Measurements from ENCODE around the gene TBL1XR1.

TBL1XR1 gene

GRCh38 chr3:177107461-177108239 is 89.6 kb downstream of the TBL1XR1 start:
- DNase-seq (ENCODE audit: low read depth), result no peak

DNA sequence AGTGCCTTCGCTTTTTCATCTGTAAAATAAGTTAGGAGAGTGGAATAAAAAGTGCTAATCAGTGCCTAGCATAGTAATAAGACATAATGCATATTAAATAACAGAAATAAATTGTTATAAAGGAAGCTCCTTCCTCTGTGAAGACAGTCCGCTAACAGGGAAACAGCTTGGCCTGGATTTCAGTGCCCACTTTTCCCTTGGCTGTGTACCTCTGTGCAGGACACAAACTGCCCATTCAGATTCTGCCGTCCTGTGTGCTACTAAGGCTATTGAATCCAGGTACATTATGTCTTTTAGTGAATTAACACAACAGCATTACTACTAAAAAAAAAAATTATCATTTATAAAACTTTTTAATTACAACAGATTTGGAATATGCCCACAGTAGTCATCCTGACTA is 90.7 kb downstream of the TBL1XR1 start:
- no peak for DNase-seq (ENCODE audit: low read depth)

DNA sequence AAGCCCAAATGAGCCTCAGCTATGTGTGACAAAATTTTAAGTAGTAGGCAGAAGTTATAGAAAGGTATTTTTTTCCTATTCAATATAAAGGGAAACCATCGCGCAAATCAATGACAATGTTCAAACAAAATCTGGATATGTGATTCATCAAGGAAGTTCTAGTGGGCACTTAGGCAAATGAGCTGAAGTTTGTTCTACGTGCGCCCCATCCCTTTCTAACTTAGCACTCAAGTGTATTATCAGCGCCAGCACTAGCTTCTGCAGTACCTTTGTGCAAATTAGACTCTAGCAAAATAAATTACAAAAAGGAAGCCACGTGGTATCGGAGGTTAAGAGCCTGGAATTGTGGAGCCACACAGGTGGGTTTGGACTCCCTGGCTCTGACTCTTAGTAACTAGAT is 91.1 kb downstream of the TBL1XR1 start:
- no peak for DNase-seq (ENCODE audit: low read depth)

DNA sequence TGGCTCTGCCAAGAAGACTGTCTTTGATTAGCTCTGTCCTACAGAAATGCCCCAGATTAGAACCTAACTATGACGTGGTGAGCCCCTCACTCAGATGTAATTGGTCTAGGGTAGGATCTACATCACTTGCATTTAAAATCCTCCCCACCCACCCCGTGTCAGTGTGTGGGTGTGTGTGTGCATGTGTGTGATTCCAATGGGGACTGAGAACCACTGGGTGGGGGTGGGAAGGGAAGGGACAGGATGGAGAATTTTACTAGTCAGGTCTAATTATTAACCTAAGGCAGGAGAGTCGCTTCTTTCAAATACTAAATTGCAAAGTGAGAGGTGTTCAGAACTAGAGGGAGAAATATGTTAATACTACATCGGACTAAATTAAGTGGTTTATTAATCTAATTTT is 91.7 kb downstream of the TBL1XR1 start:
- DNase-seq (ENCODE audit: low read depth), result no peak

DNA sequence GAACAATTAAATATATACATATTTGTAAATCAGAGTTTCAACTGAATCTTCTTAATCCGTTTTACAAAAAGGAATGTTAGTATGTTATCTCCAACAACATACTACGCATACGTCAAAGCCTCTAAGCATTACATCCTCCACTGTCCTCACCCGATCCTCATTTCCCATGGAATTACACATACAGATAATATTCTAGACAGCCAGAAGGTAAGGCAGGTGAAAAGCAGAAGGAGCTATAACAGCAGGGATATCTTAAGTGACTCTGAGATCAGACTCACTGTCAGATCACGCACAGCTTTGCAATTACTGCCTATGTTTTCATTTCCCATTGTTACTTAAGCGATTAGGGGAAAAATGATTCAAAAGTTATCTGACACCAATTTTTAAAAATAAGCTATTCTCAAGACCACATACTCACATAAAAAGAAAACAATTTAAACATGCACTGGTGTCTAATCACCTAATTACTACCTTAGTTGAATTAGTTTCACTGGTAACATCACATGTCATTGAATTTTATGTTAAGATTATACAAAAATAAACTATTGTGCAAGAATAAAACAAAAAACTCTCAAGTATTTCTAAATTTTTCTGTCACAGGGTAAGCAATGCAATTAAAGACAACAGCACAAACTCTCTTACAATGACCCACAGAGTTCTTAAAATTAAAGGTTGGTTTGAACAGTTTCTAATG is 92.8 kb downstream of the TBL1XR1 start:
- DNase-seq (ENCODE audit: low read depth), result no peak

DNA sequence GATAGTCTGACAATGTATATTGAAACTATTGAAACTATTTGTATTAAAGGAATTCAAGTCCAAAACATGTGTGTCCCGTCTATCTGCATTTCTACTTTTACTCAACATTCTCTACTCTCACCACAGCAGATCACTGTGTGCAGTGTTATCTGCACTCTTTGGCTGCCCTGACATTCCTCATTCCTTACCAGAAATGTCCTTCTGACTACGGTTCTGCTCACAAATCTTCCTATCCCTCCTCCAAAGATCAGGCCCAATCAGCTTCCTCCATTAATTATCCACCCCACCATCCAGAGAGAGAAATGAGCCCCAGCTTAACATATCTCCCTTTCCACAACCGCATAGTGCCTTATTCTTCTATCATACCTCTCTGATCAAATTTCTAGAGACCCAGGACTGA is 94.7 kb downstream of the TBL1XR1 start:
- DNase-seq (ENCODE audit: low read depth), result no peak

DNA sequence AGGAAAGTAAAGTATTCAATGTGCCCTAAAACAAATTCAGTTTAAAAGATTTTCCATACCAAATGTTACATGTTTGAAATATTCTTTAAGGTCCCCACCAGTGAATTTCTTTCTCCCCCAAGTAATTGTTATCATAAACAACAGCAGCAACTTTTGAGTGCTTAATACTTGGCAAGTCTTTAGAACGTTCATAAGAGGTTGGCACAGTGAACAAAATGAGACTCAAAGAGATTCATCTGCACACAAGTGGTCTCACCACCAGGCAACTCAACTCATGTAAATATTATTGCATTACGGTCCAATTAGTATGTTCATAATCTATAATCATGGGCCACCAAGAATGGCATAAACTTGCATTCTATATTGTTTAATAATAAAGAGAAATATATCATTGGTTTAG is 98.7 kb downstream of the TBL1XR1 start:
- DNase-seq (ENCODE audit: low read depth), result no peak

DNA sequence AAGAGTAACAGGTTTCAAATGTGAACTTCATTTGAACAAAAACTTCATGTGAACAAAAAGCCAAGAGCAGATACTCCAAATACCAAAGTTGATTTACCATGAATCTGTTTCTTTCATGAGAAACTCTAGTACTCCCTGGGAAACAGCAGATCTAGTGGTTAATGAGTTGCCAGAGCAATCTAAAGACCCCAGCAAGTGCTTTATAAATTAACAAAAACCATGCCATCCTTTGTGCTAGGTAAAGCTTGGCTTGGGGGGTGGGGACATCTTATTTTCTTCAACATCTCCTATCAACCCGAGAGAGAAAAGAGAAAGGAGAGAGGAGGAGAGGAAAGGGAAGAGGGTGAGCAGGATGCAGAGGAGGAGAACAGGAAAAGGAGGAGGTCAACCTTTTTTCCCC is 100.7 kb downstream of the TBL1XR1 start:
- no peak for DNase-seq (ENCODE audit: low read depth)

GRCh38 chr3:177093966-177094365 is 103.3 kb downstream of the TBL1XR1 start:
- DNase-seq (ENCODE audit: low read depth), result no peak

DNA sequence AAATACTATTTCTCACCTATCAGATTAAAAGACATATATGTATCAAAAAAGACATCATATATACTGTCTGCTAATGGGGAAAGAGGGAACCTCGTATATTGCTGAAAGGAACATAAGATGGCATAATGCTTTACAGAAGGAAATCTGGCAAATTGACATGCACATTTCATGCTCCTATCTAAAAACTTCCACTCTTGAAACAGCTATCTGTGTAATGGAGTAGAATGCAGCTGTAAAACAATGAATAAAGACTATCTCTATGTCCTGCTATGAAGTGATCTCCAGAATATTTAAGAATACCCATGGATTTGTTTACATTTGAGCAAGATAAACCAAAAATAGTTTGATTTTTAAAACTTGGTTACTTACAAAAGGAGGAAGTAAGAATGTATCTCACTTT is 107.4 kb downstream of the TBL1XR1 start:
- DNase-seq (ENCODE audit: low read depth), result no peak

GRCh38 chr3:177089110-177089509 is 108.2 kb downstream of the TBL1XR1 start:
- DNase-seq (ENCODE audit: low read depth), result no peak

DNA sequence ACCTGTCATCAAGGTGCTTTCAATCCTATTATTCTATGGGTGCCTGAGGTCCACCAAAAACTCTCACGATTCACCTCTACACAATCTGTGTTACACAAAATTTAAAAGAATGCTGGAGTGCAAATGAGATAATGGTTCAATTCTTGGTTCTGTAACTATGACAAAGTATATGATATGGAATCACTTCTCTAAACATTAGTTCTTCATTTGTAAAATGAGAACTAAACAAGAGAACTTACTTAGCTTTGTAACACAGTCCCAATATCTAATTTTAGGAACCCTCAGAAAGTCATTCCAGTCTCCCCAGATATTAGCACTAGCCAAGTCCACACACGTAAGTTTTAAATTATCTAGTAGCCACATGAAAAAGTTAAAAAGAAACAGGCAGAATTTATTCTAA is 111.5 kb downstream of the TBL1XR1 start:
- no peak for DNase-seq (ENCODE audit: low read depth)

DNA sequence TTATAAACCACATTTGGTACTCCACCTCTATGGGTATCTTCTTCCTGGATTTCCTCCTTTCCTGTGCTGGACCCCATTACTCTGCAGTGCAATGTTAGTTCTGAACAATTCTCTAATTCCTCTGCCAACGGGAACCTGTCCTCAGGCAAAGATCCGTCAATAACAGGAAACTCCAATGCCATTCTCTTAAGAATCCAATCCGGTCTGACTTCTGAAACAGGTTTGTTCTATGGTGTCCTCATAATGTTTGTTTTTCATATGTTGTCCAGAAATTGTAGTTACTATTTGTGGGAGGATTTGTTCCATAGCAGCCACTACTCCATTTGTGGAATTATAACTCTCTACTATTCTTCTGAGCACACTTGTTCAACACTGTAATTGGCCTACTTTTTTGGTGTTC is 112.7 kb downstream of the TBL1XR1 start:
- DNase-seq (ENCODE audit: low read depth), result no peak

- DNase-seq (ENCODE audit: low read depth), result no peak
Measured at GRCh38 chr3:177080122-177080521, 117.2 kb downstream of the TBL1XR1 start.

- no peak for DNase-seq (ENCODE audit: low read depth)
Measured at GRCh38 chr3:177079684-177080083, 117.6 kb downstream of the TBL1XR1 start.

DNA sequence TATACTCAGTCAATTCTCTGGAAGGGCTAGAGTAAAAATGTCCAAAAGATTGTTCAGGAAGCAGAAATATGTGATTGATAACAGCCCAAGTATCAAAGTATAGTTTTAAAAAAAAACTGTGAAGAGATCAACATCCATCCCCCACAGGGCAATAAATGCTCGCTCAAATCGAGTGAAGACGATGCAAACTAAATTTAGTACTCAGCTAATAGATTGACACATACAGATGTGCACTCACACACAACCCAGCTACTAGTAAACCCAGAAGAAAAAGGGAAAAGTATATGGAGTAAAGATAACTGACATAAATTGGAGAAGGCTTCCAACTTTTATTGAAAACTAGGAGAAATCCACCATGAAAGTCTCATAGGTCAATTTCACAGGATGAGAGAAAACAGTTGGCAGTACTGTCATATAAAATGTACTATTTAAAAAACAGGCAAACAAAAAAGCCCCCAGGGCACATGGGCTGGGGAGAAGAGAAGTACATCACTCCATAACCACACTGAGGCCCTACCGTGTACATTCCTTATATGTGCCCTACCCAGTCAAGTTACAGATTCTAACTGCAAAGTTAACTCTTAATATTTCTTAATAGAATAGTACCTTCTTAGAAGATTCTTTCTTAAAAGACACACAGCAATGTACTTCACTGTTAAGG is 125.7 kb downstream of the TBL1XR1 start:
- DNase-seq (ENCODE audit: low read depth), result no peak

- DNase-seq (ENCODE audit: low read depth), result peak; percentile 54
Measured at GRCh38 chr3:177069514-177070329, 127.6 kb downstream of the TBL1XR1 start.

DNA sequence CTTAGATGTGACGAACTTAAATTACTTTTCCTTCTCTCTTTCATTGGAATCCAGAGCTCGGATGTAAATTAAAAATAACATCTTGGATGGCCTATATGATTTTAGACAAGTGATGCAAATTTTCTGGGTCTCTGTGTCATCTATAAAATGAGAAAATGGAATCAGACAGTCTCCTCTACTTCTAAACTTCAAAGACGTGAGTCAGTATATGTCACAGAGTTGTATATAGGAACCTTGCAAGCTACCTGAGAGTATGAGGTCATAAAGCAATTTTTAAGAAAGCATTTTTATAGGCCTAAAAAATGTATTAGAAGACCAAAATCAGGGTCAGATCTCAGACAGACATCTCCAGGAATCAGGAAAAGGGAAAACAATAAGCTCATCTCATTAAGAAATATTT is 128.3 kb downstream of the TBL1XR1 start:
- no peak for DNase-seq (ENCODE audit: low read depth)

- DNase-seq (ENCODE audit: low read depth), result no peak
Measured at GRCh38 chr3:177066068-177066467, 131.2 kb downstream of the TBL1XR1 start.

GRCh38 chr3:177065285-177066033 is 131.8 kb downstream of the TBL1XR1 start:
- DNase-seq (ENCODE audit: low read depth), result no peak

- no peak for DNase-seq (ENCODE audit: low read depth)
Measured at GRCh38 chr3:177062052-177062732, 135.1 kb downstream of the TBL1XR1 start.
